HG03159 (cell line): ENCODE data around the gene XAF1.
"Not testable (repeated sequence)": the region's sequence is repeated elsewhere in the genome, so short reads cannot be mapped to it uniquely, and the experiment has no call there.

Experiments used
- ATAC-seq: cut with Tn5 transposase; IDR thresholded peaks from one replicate; pipeline ENCODE4 v1.9.1; 2021; ENCODE audit warnings: mild to moderate bottlenecking, moderate library complexity; ENCODE audit not compliant: unreplicated experiment

The XAF1 gene

DNA sequence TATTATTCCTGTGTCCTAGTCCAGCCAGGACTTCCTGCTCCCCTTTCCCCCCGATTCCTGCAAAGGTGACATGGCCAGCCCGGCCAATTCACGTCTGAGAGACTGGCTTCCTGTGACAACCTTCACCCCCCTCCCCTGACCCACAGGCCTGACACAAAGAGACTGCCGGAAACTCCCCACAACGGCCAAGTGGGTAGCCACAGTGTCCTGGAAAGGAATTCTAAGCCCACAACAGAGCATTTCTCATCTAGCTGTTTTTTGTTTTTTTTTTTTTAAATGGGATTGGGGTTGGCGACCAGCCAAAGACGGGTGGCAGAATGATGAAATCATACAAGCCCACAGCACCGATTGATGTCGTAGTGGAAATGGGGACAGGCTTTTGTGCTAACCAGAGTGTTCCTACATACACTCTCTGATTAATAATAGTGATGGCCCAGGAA lies 2.8 kb upstream of the XAF1 start:
- ATAC-seq = no peak

DNA sequence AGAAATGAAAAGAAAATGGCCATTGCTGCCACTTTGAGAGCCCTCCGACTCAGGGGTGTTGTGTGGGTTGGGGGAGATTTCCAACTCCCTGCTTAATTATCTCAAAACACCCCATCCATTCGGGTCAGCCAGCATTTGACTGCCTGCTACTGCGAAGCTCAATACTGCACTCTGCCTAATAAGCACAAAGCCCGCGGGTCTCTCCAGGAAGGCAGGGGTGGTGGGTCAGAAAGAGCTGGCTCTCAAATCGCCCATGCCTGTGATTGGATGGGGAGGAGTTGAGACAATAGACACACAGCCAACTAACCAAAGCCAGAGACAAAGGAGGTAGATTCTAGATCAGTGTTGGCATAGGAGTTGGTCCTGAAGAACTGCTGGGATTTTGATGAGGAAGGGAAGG lies 2.3 kb upstream of the XAF1 start:
- ATAC-seq = no peak

DNA sequence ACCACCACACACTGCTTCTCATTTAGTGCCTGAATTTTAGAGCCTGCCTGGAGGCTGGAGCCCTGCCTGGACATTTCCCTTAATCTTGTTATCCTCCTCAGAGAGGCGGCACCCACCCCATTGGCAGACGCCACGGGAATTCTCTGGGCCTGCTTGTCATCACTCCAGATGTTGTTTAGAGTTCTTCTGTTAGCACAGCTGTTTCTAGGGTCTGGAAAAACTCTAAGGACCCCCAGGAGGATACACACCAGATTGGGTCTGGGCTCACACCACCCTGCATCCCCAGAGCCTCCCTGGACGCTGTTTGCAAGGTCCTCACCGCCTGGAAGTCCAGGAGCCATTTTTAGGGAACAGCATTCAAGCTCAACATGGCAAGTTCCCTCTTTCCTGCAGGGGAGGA lies 565 bp upstream of the XAF1 start:
- ATAC-seq = no peak

DNA sequence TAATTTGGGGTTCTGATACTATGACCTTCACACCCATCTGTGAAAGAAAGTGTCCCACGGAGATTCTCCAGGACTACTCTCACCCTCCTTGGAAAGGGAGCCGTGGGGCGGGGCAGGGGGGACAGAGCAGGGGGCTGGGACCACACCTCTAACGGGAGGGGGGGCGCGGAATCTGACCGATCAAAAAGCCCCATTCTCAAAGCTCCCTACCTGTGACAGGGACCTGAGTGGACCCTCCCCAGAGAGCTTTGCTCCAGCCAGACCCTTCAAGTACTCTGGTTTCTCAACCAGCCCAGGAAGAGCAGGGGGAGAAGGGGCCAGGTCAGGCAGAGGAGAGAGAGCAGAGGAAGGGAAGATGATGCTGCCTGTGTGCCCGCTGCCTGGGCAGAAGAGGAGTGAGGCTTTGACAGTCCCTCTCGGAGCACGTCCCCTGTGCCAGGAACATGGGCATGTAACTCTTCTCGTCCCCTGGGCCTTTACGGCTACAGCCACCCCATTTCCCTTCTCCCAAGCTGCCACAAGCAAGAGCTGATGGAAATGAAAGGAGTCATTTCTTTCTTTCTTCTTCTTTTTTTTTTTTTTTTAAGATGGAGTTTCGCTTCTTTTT lies 682 bp downstream of the XAF1 start:
- no peak for ATAC-seq

DNA sequence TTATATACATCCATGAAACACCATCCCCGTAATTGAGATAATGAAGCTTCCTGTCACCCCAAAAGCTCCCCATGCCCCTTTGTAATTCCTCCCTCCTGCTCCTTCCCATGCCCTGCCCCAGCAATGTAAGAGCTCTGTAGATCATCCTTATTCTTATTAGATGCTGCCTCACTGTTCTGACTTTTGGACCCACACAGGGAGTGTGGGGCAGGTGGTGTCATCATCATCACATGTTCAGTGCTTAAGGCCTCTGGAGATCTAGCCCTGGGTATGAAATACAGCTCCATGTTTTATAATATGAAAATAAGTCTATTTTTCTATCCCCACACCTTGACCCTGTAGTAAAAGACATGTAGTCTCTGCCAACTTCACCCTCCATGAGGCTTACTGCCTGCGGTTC lies 1.9 kb downstream of the XAF1 start:
- no peak for ATAC-seq

DNA sequence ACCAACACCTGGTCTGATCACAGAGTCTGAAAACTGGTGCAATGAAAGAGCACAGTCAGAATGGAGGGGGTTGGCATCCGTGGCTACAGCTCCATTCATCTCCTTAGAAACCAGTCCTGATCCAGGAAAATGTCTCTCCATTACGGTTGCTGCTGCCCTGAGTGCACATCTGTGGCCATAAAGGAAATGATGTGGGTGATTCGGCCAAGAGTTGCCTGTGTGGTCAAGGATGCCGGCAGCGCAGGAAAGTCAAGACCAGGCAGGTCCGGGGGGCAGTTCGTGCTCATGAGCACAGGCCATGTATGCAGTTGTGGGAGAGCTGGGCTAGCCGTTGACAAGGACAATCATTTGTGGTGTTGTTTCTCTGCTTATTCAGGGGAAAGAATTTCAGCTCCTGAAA lies 5.9 kb downstream of the XAF1 start:
- no peak for ATAC-seq

DNA sequence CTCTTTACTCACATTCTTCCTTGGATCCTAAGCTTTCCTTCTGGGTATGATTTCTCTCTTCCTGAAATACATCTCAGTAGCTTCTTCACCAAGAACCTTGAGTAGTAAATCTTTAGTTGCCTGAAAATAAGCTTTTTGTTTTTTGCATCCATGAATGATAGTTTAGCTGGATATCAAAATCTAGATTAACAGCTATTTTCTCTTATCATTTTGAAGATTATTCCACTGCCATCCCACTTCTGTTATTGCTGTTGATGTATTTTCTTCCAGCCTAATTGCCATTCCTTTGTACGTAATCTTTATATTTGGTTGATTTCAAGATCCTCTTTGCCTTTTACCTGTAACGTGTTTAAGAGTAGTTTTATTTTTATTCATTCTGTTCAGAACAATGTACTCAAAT lies 12.6 kb downstream of the XAF1 start:
- ATAC-seq = no peak

DNA sequence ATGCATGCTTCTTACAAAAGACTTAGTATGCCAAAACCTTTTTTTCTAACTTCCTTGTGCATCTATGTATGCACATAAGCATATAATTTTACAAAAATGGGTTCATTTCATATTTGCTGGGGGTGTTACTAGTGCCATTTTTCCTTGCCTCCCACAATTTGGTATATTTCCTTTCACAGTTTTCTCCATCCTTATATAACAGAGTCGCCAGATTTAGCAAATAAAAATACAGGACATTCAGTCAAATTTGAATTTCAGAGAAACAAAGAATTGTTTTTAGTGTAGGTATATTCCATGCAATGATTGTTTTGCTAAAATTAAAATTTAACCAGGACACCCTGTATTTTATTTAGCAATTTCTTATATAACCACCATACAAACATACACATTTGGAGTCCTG lies 16.2 kb downstream of the XAF1 start:
- no peak for ATAC-seq

DNA sequence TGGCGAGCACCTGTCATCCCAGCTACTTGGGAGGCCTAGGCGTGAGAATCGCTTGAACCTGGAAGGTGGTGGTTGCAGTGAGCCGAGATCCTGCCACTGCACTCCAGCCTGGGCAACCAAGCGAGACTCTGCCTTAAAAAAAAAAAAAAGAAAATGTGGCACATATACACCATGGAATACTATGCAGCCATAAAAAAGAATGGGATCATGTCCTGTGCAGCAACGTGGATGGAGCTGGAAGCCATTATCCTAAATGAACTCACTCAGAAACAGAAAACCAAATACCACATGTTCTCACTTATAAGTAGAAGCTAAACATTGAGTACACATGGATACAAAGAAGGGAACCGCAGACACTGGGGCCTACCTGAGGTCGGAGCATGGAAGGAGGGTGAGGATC lies 19.1 kb downstream of the XAF1 start:
- not testable (repeated sequence) for ATAC-seq

DNA sequence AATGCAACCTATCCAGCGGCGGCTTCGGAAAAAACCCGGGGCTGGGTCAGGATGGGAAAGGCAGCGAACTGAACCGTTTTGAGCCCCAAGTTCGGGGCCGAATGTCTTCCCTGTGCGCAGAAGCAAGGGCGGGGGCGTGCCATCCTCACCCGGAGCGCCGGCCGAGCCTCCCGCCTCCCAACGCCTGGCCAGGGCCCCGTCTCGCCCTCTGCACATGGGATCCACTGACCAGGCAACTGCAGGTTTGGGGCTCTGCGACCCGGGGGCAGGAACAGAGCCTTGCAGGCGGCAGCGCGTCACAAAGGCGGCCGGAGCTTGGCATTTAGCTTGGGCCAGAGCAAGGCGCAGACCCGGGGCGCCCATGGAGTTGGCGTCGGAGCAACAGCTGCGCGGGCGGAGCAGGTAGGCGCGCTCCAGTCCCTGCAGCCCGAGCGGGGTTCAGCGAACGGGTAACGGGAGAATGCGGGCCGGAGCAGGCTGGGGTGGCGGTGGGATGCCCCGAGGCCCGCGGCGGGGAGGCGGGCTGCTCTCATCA lies 20.1 kb downstream of the XAF1 start, which contains the start of gene FBXO39:
FBXO39 (plus strand) TSS at position 345 of the 535 bp plus-strand sequence. CDS start 3,654 bp downstream, outside the sequence.
- no peak for ATAC-seq

DNA sequence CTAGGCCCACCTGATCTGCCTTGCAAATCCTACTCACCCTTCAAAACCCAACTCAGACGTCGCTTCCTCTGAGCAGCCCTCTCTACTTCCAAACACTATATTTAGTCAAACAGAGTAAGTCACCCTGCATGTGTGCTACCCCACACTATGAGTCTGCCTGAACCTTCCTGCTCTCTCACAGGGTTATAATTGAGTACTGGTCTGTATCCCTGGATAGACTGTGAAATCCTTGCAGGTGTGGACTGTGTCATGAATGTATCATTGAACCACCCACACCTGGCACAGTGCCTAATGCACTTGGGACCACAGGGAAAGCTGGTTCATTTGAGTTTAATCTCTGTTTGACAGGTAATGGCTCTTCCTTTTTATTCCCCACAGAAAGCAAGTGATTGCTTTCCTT lies 23.6 kb downstream of the XAF1 start:
- ATAC-seq = no peak

DNA sequence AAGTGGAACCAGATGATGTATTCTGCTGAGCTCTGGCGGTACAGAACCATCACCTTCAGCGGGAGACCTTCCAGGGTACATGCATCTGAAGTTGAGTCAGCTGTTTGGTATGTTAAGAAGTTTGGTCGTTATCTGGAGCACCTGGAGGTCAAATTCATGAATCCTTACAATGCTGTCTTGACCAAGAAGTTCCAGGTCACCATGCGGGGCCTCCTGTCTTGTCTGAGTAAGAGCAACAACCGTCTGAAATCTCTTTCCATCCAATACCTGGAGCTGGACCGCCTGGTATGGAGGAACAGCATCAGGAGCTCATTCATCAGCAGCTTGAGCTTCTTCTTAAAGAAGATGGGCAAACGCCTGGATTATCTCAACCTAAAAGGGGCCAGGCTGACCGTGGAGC lies 24.2 kb downstream of the XAF1 start:
- no peak for ATAC-seq

DNA sequence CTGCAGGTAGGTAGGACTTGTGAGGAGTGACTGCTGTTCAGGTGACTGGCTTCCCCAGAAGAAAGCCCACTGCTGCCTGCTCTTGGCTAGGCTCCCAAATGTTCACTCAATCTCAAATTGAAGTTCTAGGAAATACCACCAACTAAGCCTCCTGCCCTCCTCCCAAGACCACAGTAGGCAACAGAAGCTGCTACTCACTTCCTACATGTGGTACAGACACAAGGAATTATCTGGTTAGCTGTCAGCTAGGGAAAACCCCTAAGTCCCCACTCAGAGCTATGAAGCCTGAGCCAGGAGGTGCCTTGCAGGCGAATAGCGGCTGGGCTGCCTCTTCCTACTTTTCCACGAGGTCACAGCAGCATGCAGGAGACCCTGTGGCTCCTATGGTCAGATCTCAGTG lies 25.0 kb downstream of the XAF1 start:
- ATAC-seq = no peak

DNA sequence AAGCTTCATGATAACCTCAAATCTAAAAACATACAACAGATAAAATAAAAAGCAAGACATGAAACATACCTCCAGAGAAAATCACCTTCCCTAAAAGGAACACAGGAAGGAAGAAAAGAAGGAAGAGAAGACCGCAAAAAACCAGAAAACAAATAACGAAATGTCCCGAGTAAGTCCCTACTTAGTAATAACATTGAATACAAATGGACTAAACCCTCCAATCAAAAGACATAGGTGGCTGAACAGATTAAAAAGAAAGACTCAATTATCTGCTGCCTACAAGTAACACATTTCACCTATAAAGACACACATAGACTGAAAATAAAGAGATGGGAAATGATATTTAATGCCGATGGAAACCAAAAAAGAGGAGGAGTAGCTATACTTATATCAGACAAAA lies 26.4 kb downstream of the XAF1 start:
- no peak for ATAC-seq

DNA sequence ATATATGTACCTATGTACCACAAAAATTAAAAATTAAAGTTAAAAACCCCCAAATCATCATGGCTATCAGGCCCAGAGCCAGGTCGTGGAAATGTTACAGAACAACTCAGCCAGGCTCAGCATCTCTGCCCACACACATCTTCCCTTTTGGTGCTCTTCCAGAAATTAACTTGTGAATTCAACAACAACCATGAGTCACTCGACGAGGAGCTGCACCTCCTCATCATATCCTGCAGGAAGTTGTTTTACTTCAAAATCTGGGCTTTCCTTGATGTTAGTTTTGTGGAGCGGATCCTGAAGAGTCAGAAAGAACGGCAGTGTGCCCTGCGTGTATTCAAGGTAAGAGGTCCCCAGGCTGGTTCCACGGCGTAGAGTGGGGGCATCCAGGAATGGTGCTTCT lies 30.8 kb downstream of the XAF1 start:
- no peak for ATAC-seq

DNA sequence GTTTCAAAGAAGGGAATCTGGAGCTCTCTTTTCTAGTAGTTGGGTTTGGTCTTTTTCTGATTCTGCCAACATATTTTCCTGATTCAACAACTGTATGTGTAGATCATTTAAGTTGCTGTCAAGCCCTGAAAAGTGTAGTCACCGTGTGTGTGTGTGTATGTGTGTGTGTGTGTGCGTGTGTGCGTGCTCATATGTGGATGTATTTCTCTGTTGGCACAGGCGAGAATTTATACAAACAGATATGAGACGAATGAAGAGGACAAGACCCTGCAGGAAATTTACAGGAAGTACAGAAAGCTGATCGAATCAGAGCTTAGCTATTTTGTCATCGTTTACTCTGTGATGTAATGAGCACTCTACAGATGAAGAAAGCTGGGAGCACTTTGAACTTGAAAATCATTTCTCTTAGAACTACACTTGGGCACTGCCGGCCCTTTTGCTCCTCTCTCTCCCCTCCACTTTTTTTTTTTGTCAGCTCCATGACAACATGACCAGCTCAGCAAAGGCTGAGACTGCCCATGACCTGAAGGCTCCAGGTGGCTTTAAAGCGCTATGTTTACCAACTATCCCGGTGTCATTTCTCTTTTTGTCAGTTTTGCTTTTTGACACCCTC lies 31.3 kb downstream of the XAF1 start:
- ATAC-seq = no peak

DNA sequence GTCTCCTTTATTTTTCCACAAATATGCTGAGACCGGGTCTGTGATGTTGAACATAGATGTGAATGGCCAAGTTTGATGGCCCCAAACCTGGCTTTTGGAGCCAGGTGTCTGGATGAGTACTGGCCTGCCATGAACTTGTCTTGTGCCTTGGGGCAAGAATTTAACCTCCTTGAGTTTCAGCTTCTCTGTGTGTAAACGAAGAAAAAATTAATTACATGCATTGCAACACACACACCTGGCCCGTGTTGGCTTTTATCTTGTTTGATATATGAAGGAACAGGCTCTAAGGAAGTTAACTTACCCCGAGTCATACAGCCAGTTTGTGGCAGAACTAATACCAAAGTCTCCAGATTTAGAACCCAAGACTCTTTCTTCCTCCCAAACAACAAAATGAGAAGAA lies 33.3 kb downstream of the XAF1 start:
- no peak for ATAC-seq

DNA sequence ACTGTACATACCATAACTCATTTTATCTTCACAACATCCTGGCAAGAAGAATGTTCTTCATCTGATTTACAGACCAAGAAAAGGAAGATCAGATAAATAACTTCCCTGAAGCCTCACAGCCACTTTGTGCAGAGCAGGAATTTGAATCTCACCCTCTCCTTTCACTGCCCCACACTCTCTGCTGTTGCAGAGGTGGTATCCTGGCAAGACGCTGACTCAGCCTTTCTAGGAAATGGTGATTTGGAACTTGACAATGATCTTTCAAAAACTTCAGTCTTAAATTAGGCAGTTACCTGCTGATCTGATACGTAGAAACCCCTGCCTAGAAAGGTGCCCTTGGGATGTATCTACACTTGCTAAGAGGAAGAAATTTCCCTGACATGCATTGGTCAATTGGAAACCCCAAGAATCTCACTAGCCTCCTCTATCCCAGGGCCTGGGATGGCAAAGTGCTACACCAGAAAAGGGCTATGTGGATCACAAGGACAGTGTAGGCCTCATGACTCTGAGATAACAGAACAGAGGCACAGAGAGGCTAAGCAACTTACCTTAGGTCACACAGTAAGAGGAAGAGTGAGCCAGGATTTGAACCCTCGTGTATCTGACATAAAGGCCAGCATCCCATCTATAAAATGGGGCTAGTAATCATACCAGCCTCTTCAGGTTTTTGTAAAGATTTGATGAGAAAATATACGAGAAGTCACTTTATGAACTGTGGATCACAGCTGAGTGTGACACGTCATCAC lies 38.1 kb downstream of the XAF1 start:
- ATAC-seq = no peak

DNA sequence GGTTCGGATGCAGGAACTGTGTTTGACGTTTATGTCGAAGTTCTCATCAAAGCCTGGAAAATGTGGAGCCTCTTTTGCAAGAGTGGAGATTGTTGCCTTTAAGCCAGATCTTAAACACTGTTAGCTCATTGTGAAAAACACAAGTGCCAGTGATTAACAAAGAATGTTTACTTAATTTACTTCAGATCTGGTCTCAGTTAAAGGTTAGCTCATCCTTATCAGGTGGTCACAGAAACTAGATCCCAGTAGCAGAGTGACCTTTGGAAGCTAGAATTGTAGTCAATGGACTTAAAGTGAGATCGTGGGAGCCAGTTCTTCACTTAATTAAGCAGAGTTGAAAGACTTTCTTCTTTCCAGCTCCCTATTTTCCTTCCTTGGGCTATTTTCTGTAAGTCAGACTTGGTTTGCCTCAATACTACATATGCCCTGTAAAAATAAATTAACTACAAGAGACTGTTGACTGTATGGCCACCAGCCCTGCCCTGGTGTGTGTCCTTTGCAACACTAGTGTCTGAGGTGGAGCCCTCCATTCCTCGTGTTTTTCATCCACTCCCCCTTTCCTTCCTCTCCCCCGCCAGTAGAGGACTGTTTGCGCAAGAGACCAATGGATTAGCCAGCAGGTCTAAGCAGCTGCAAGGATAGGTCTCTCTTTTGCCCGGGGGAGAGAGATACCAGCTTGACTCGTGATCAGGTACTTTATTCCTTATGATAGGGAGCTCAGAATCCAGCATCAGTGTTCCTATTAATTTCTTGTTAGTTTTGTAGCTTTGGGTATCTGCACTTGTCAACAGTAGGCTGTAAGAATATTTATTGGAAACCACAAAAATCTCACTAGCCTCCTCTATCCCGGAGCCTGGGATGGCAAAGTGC lies 40.4 kb downstream of the XAF1 start:
- ATAC-seq = no peak

DNA sequence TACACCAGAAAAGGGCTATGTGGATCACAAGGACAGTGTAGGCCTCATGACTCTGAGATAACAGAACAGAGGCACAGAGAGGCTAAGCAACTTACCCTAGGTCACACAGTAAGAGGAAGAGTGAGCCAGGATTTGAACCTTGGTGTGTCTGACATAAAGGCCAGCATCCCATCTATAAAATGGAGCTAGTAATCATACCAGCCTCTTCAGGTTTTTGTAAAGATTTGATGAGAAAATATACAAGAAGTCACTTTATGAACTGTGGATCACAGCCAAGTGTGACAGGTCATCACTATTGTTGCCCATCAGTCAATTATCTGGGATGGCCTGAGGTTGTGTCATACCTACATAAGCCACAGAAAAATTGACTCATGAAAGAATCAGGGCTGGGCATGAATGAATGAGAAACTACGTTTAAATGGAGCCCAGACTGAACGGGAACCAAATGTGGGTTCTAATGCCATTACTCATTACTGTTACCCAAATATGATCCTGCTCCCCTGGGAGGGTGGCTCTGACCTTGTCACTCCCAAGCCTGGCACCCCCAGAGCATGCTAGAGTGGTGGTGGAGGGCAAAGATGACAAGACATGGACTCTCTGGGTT lies 41.1 kb downstream of the XAF1 start:
- ATAC-seq = no peak
